MM.1S (cell line): ENCODE data around the gene MIEF2.

ENCODE experiments used
- DNase-seq: peaks from one replicate; pipeline ENCODE4 v3.0.0-alpha.2; 2015
- H2AFZ ChIP-seq: fragments of 300-600 bp; sonication (generic); 2 replicates; pipeline ENCODE4 v1.6.0; 2016; ENCODE audit warnings: antibody characterized with exemption, low read length
- H3F3A ChIP-seq: fragments of 300-600 bp; sonication (generic); 2 replicates; pipeline ENCODE4 v1.6.1; 2016; ENCODE audit warnings: mild to moderate bottlenecking, antibody characterized with exemption, low read length, moderate library complexity, mixed read lengths; ENCODE audit not compliant: insufficient read depth
- H3K27ac ChIP-seq: fragments of 300-600 bp; sonication (generic); 2 replicates; pipeline ENCODE4 v1.5.1; 2016; ENCODE audit warnings: mild to moderate bottlenecking, low read length
- H3K27me3 ChIP-seq: fragments of 300-600 bp; sonication (generic); replicated peaks from 2 replicates; pipeline ENCODE4 v1.6.0; 2016; ENCODE audit warnings: low read length; ENCODE audit not compliant: insufficient read depth
- H3K36me3 ChIP-seq: fragments of 300-600 bp; sonication (generic); replicated peaks from 2 replicates; pipeline ENCODE4 v1.6.1; 2016; ENCODE audit warnings: mild to moderate bottlenecking, low read length, mixed read lengths; ENCODE audit not compliant: insufficient read depth
- H3K4me1 ChIP-seq: fragments of 300-600 bp; sonication (generic); 2 replicates; pipeline ENCODE4 v1.6.1; 2016; ENCODE audit warnings: low read length, mixed read lengths
- H3K4me2 ChIP-seq: fragments of 300-600 bp; sonication (generic); 2 replicates; pipeline ENCODE4 v1.6.0; 2016; ENCODE audit warnings: low read depth, low read length
- H3K4me3 ChIP-seq: fragments of 300-600 bp; sonication (generic); 2 replicates; pipeline ENCODE4 v1.5.1; 2016; ENCODE audit warnings: low read length, mixed read lengths
- H3K79me2 ChIP-seq: fragments of 300-600 bp; sonication (generic); 2 replicates; pipeline ENCODE4 v1.6.1; 2016; ENCODE audit warnings: mixed run types, low read length, mixed read lengths
- H3K9ac ChIP-seq: fragments of 300-600 bp; sonication (generic); 2 replicates; pipeline ENCODE4 v1.6.1; 2016; ENCODE audit warnings: low read length, mixed read lengths
- H3K9me2 ChIP-seq: fragments of 300-600 bp; sonication (generic); replicated peaks from 2 replicates; pipeline ENCODE4 v1.6.1; 2016; ENCODE audit warnings: mild to moderate bottlenecking, low read length, mixed read lengths; ENCODE audit not compliant: insufficient read depth
- H3K9me3 ChIP-seq: fragments of 300-600 bp; sonication (generic); replicated peaks from 2 replicates; pipeline ENCODE4 v1.6.1; 2016; ENCODE audit warnings: mild to moderate bottlenecking, low read length, mixed read lengths; ENCODE audit not compliant: insufficient read depth
- H4K20me1 ChIP-seq: fragments of 300-600 bp; sonication (generic); 2 replicates; pipeline ENCODE4 v1.6.1; 2016; ENCODE audit warnings: mild to moderate bottlenecking, low read length, moderate library complexity, mixed read lengths; ENCODE audit not compliant: insufficient read depth
- CTCF ChIP-seq: fragments of 300-600 bp; sonication (generic); IDR thresholded peaks from 2 replicates; pipeline ENCODE4 v1.5.1; 2016; ENCODE audit warnings: antibody characterized with exemption, low read length, mixed read lengths
- EZH2 ChIP-seq: fragments of 300-600 bp; sonication (generic); optimal IDR thresholded peaks from 2 replicates; pipeline ENCODE3; 2017; ENCODE audit warnings: low read depth, mild to moderate bottlenecking, antibody characterized with exemption, low read length, mixed read lengths
- EZH2phosphoT487 ChIP-seq: fragments of 300-600 bp; sonication (generic); IDR thresholded peaks from 2 replicates; pipeline ENCODE4 v1.6.1; 2018; ENCODE audit warnings: antibody characterized with exemption, low read length

Gene MIEF2

GRCh38 chr17:18224387-18225120, 35.9 kb upstream of the MIEF2 start:
- Histone ChIP-seq H3K79me2 (0 out of 2 replicates have a peak, but pooled peaks cover 4% of the 10 kb centered on the region), H3K9me3 (no peaks in the 10 kb centered on the region), H3K4me1 (no peaks in the 10 kb centered on the region), H3K36me3 (no peaks in the 10 kb centered on the region), H4K20me1 (no peaks in the 10 kb centered on the region), H3K27me3 (no peaks in the 10 kb centered on the region), H3K27ac (no peak overlapping the region), H2AFZ (peak overlapping the region; percentile 82), H3K9ac (no peak overlapping the region), H3K4me2 (peak overlapping the region; percentile 93), H3F3A (no peaks in the 10 kb centered on the region), H3K4me3 (peak overlapping the region; percentile 53; the same call in 1 of the 2 replicates), H3K9me2 (no peaks in the 10 kb centered on the region)
- TF ChIP-seq EZH2 (no peak), CTCF (no peak), EZH2phosphoT487 (no peak)
- DNase-seq, result no peak

GRCh38 chr17:18225121-18225641, 35.3 kb upstream of the MIEF2 start, which contains the start of gene LLGL1:
LLGL1 (plus strand) TSS chr17:18225635; CDS start chr17:18225683, 48 bp downstream.
- 0 out of 2 replicates have a peak, but pooled peaks cover 4% of the 10 kb centered on the region for H3K79me2 ChIP-seq
- H2AFZ ChIP-seq, result peak within 1 kb of the TSS; percentile 83
- no peaks in the 10 kb centered on the region for H4K20me1 ChIP-seq
- no peaks in the 10 kb centered on the region for H3K36me3 ChIP-seq
- H3K4me2 ChIP-seq, result peak within 1 kb of the TSS; percentile 93
- no peak within 1 kb of the TSS for H3K27ac ChIP-seq
- DNase-seq, result peak; percentile 95
- no peaks in the 10 kb centered on the region for H3K27me3 ChIP-seq
- H3K9ac ChIP-seq, result peak within 1 kb of the TSS; percentile 39; the same call in 1 of the 2 replicates
- H3K9me3 ChIP-seq, result no peaks in the 10 kb centered on the region
- peak within 1 kb of the TSS; percentile 69 for H3K4me3 ChIP-seq
- H3K4me1 ChIP-seq, result no peaks in the 10 kb centered on the region
- no peaks in the 10 kb centered on the region for H3F3A ChIP-seq
- H3K9me2 ChIP-seq, result no peaks in the 10 kb centered on the region
- no peak for TF ChIP-seq CTCF

DNA sequence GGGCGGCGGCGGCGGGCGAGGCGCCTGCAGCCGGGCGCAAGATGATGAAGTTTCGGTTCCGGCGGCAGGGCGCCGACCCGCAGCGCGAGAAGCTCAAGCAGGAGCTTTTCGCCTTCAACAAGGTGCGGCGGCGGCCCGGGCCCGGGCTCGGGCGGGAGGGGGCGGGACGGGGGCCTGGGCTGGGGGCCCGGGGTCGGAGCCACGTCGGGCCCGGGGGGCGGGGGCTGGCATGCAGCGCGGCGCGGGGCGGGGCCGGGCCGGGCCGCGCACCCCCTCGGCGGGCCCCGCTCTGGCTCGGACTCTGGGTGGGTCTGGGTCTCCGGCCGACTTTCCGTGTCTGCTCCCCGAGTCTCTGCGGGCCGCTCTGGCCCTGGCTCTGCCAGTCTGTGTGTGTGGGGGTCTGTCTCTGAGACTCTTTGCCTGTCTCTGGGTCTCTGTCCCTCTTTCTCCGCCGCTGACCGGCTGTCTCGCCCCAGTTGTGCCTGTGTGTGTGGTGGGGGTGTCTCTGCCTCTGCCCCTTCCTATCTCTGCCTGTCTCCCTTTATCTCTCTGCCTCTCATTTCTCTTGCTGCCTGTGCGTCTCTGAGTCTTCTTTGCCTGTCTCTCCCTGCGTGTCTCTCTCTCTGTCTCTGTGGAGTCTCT, 34.7 kb upstream of the MIEF2 start:
- Histone ChIP-seq H3K4me3 (peak overlapping the region; percentile 69), H3K4me2 (peak overlapping the region; percentile 78), H4K20me1 (no peaks in the 10 kb centered on the region), H3K27me3 (no peaks in the 10 kb centered on the region), H3F3A (no peaks in the 10 kb centered on the region), H3K79me2 (0 out of 2 replicates have a peak, but pooled peaks cover 4% of the 10 kb centered on the region), H3K4me1 (no peaks in the 10 kb centered on the region), H3K36me3 (no peaks in the 10 kb centered on the region), H3K9me2 (no peaks in the 10 kb centered on the region), H2AFZ (peak overlapping the region; percentile 83), H3K27ac (no peak overlapping the region), H3K9me3 (no peaks in the 10 kb centered on the region), H3K9ac (peak overlapping the region; percentile 39; the same call in 1 of the 2 replicates)
- no peak for DNase-seq
- TF ChIP-seq EZH2 (no peak), CTCF (no peak)
